Astrocyte (in vitro differentiated cells and primary cell): Measurements from ENCODE around the gene CD226.

Source experiments
- CTCF ChIP-seq: IDR thresholded peaks from 2 replicates; pipeline ENCODE4 v1.5.1; 2011; ENCODE audit warnings: low read depth, mild to moderate bottlenecking, inconsistent platforms, low read length, moderate library complexity; ENCODE audit not compliant: insufficient read depth
- EZH2 ChIP-seq: IDR thresholded peaks from 2 replicates; pipeline ENCODE4 v1.6.1; 2012; ENCODE audit warnings: mild to moderate bottlenecking, low read length, inconsistent platforms; ENCODE audit not compliant: insufficient read depth

- no peak for TF ChIP-seq CTCF
- no peak for TF ChIP-seq EZH2
These were observed 73.6 kb downstream of the CD226 start for GRCh38 chr18:69874058-69874457.
